GM12873 (cell line): ENCODE results near the gene KCNAB3.

ENCODE experiments used
- TF ChIP-seq, protein P1 (sequence below): IDR thresholded peaks from 2 replicates; pipeline ENCODE4 v1.5.1; 2012; ENCODE audit warnings: low read depth, mild to moderate bottlenecking, moderate library complexity, low read length, control low read depth; ENCODE audit not compliant: insufficient read depth; ENCODE audit errors: missing control alignments

Gene KCNAB3

DNA sequence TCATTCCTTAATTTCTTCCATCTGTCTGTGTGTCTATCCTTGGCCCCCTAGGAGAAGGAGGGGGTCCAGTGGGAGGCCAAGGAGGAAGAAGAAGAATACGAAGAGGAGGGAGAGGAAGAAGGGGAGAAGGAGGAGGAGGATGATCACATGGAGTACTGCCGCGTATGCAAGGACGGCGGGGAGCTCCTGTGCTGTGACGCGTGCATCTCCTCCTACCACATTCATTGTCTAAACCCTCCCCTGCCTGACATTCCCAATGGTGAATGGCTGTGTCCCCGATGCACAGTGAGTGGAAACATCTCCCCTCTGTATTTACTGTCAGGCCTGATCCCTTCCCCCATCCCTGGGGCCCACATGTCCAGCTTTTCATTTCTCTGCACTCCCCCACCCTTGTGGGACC, 34.8 kb downstream of the KCNAB3 start:
- TF ChIP-seq, protein P1, sequence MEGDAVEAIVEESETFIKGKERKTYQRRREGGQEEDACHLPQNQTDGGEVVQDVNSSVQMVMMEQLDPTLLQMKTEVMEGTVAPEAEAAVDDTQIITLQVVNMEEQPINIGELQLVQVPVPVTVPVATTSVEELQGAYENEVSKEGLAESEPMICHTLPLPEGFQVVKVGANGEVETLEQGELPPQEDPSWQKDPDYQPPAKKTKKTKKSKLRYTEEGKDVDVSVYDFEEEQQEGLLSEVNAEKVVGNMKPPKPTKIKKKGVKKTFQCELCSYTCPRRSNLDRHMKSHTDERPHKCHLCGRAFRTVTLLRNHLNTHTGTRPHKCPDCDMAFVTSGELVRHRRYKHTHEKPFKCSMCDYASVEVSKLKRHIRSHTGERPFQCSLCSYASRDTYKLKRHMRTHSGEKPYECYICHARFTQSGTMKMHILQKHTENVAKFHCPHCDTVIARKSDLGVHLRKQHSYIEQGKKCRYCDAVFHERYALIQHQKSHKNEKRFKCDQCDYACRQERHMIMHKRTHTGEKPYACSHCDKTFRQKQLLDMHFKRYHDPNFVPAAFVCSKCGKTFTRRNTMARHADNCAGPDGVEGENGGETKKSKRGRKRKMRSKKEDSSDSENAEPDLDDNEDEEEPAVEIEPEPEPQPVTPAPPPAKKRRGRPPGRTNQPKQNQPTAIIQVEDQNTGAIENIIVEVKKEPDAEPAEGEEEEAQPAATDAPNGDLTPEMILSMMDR: no peak

DNA sequence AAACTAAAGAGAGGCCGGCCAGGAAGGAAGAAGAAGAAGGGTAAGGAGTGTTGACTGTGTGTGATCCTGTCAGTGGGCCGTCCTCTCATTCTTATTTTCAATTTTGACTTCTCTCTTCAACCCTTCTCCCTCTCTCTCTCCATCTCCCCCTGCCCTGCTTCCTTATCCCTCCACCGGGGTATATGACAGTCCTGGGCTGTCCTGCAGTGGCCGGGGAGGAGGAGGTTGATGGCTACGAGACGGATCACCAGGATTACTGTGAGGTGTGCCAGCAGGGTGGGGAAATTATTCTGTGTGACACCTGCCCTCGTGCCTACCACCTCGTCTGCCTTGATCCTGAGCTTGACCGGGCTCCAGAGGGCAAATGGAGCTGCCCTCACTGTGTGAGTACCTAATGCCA, 35.4 kb downstream of the KCNAB3 start:
- TF ChIP-seq, protein P1: no peak

DNA sequence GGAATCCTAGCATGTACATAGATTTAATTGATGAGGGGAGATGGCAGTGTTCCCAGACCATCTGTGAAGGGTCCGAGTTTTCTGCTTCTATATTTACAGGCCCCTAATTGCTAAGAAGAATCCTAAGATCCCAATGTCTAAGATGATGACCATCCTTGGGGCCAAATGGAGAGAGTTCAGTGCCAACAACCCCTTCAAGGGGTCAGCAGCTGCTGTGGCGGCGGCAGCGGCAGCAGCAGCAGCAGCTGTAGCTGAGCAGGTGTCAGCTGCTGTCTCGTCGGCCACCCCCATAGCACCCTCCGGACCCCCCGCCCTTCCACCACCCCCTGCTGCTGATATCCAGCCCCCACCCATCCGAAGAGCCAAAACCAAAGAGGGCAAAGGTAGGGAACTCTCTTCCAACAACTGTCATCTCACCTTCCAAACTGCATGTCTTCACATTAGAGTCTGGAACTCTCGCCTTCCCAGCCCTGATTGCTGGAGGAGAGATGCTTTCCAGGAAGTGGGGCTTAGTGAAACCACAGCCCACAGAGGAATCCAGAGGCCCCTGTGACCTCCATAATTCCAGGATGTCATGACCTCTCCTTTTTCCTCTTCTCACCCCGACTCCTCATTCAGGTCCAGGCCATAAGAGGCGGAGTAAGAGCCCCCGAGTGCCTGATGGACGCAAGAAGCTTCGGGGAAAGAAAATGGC, 36.3 kb downstream of the KCNAB3 start:
- TF ChIP-seq, protein P1: no peak

DNA sequence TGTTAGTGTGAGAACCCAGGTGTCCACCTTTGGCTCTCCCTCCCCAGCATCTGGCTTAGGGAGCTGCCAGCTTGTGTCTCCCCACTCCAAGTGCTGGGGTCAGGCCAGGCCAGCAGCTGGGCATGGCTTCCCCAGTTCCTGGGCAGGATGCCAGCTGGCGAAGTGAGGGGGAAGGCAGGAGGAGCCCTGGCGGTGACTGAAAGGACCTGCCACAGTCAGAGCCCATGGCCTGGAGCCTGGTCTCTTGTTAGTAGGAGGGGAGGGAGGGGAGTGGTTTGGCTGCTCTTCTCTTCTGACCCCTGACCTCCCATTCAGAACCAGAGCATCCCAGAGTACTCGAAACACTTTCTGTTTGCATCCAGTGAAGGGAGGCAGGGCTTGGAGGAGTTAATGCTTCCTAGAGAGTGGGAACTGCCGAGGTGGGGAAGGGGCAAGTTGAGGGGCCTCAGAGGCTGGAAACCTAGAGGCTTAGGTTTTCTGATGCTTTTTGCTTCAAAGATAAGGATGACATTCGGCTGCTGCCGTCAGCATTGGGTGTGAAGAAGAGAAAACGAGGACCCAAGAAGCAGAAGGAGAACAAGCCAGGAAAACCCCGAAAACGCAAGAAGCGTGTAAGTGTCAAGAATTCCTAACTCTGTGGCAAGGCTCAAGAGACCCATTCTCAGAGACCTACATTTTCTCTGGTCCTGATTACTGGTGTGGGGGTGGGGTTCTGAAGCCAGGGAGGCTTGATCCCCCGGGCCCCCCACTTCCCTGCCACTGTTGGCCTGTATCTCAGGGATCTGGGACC, 40.3 kb downstream of the KCNAB3 start:
- TF ChIP-seq, protein P1: peak; percentile 18

DNA sequence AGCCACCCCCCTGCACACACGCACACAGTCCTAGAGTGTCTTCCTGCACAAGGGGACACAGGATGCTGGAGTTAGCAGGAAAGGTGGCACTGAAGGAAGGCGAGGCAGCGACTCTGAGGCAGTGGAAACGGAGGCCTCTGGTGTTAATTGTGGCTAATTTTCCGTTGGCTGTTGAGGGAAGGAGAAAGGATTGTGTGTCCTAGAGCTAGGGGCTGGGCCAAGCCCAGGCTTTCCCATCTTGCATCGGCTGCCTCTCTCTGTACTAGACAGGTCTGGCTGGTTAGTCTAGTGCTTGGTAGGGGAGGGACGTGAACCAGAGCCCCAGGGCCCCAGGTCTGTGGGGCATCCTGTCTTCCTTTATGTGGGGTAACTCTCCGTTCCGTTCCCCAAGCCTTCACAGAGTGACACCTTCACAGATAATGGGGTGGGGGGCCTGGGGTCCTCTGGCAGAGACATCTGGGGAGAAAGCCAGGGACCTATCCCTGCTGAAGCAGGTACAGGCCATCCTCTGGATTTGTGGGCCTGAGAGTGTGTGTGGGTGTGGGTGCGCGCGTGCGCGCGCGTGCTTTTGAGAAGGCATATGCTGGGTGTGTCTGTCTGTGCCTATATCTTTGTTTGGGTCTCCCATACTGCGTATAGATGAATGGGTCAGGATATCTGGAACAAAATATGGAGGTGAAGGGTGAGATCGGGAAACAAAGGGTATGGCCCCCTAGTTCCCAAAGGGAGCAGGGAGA, 41.3 kb downstream of the KCNAB3 start, which contains the start of gene CHD3:
Gene CHD3 (plus strand): TSS at position 606 of the 737 bp plus-strand sequence. CDS start 212 bp downstream, outside the sequence.
- TF ChIP-seq, protein P1: no peak

DNA sequence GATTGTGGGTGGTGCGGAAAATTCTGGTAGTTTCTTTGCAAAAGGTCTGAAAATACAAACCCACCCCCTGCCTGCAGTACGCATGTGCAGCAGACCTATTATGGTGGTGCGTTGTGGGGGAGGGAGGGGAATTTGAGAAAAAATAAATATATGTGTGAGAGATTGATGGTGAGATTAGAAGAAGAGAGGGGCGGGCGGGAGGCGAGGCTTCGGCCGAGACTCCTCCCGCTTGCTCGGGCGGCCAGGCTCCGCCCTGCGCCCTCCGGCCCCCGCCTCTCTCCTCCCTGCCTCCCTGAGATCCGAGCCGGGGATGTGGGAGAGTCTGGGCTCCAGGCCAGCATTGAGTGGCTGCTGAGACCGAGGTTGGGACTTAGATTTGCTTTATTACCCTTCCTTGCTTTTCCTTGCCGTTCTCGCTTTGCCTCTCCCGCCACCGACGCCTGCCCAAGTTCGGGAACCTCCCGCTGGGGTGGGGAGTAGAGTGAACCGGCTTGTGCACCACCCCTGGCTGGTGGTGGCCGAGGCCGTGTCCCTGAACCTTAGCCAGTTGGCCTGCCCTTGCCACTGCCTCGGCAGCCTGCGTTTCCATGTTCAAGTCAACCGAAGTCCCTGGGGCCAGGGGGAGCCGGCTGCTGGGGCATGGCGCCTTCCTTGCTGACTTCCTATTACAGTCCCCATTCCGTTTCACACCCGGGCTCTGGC, 42.0 kb downstream of the KCNAB3 start:
- TF ChIP-seq, protein P1: no peak
